Measurements from ENCODE around the gene FNDC10.

The FNDC10 gene

DNA sequence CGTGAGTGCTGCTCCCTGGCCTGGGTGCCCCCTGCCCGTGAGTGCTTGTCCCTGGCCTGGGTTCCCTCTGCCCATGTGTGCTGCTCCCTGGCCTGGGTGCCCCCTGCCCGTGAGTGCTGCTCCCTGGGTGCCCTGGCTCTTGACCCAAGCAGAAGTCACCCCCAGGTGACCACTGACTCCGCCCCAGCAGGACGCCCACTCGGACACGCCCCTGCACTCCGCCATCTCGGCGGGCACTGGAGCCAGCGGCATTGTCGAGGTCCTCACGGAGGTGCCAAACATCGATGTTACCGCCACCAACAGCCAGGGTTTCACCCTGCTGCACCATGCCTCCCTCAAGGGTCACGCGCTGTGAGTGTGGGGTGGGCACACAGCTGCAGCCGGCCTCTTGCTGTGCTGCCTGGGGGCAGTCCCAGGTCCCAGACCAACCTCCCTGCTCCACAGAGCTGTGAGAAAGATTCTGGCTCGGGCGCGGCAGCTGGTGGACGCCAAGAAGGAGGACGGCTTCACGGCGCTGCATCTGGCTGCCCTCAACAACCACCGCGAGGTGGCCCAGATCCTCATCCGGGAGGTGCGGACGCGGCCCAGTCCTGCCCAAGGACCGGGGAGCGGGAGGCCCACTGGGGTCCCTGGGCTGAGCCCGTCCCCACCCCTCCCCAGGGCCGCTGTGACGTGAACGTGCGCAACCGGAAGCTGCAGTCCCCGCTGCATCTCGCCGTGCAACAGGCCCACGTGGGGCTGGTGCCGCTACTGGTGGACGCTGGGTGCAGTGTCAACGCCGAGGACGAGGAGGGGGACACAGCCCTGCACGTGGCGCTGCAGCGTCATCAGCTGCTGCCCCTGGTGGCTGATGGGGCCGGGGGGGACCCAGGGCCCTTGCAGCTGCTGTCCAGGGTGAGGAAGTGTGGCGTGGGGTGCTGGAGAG is 28.2 kb upstream of the FNDC10 start:
- no peak for DNase-seq (ENCODE audit: low read depth in 2 of 2)

DNA sequence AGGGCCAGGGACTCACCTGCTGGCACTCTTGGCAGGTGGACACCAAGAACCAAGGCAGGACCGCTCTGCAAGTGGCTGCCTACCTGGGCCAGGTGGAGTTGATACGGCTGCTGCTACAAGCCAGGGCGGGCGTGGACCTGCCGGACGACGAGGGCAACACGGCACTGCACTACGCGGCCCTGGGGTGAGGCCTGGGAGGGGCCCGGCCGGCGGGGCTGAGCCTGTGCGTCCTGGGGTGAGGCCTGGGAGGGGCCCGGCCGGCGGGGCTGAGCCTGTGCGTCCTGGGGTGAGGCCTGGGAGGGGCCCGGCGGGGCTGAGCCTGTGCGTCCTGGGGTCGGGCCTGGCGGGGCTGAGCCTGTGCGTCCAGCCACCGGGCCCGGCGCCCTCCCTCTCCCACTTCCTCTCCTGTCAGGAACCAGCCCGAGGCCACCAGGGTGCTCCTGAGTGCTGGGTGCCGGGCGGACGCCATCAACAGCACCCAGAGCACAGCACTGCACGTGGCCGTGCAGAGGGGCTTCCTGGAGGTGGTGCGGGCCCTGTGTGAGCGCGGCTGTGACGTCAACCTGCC is 27.4 kb upstream of the FNDC10 start:
- DNase-seq (ENCODE audit: low read depth in 2 of 2) = no peak

DNA sequence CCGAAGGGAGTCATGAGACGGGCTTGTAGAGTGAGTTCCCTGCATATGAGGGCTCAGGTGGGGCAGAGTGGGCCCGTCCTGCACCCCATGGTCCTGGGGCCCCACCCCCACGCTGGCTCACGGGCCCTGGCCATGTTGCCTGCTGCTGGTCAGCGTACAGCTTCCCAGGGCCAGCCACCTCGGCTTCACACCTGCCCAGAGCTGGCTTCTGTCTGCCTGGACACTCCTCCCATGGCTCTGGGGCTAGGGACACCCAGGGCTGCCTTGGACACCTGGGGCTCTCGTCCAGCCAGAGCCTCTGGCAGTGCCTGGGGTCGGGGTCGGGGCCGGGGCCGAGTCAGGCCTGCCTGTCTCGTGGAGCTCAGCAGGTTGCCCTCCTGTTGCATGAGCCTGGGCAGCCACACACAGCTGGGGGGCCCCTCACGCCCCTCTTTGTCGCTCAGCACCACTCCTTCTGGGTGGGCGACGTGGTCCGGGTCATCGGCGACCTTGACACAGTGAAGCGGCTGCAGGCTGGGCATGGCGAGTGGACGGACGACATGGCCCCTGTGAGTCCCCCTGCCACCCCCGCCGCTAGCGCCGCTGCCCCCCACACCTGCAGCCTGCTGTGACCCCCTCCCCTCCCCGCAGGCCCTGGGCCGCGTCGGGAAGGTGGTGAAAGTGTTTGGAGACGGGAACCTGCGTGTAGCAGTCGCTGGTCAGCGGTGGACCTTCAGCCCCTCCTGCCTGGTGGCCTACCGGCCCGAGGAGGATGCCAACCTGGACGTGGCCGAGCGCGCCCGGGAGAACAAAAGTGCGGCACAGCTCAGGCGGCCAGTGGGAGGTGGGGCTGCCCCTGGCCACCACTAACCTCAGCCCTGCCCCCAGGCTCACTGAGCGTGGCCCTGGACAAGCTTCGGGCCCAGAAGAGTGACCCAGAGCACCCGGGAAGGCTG is 26.5 kb upstream of the FNDC10 start:
- no peak for DNase-seq (ENCODE audit: low read depth in 2 of 2)

DNA sequence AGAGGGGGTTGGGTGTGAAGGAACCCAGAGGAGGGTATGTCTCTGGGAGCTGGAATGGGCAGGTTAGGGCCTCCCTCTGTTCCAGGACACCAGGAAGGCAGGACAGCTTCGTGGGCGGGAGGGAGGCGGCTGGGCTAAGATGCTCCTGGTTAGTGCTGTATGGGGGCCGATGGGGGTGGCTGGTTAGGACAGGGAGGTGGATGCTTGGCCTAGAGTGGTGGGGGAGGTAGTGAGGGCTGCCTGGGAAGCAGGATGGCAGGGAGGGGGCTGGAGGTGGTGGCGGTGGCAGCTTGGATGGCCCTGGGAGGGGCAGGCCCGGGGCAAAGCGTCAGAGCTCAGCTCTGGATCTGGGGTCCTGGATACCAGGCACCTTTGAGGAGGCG is 25.9 kb upstream of the FNDC10 start:
- DNase-seq (ENCODE audit: low read depth in 2 of 2) = no peak

DNA sequence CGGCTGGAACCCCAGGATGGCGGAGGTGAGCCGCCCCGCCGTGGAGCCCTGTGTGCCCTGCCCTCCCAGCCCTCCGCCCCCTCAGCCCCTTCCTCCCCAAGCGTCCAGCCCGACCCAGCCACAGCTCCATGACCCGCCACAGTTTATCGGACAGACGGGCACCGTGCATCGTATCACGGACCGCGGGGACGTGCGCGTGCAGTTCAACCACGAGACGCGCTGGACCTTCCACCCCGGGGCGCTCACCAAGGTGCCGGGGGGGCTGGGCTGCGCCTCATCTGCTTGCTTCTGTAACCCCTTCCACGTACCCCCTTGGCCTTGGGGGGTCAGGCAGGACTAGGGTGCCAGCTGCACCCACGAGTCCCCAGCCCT is 25.5 kb upstream of the FNDC10 start:
- DNase-seq (ENCODE audit: low read depth in 2 of 2) = no peak

DNA sequence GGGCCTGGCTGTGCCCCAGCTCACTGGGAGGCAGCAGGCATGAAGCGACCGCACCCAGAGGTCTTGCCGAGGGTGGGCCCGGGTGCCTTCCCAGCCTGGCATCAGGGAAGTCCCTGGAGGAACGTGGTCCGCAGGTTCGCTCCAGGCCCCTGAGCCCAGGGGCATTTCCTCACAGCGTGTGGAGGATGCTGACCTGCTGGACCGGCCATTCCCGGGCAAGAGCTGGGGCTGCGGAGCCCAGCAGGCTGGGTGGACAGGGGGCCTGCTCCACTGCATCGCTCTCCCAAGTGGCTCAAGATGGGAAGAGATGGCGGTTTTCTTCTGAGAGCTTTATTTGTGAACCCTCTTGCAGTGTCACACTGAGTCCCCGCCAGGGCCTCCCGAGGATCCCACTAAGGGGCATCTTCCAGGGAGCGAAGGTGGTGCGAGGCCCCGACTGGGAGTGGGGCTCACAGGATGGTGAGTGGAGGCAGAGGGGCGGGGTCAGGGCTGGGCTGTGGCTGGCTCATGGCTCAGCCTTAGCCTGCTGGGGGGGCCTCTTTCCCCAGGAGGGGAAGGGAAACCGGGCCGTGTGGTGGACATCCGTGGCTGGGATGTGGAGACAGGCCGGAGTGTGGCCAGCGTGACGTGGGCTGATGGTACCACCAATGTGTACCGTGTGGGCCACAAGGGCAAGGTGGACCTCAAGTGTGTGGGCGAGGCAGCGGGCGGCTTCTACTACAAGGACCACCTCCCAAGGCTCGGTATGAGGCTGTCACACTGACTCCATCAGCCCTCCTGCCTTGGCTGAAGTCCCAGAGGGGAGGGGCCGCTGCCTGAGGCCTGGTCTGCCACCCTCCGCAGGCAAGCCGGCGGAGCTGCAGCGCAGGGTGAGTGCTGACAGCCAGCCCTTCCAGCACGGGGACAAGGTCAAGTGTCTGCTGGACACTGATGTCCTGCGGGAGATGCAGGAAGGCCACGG is 24.8 kb upstream of the FNDC10 start:
- no peak for DNase-seq (ENCODE audit: low read depth in 2 of 2)

DNA sequence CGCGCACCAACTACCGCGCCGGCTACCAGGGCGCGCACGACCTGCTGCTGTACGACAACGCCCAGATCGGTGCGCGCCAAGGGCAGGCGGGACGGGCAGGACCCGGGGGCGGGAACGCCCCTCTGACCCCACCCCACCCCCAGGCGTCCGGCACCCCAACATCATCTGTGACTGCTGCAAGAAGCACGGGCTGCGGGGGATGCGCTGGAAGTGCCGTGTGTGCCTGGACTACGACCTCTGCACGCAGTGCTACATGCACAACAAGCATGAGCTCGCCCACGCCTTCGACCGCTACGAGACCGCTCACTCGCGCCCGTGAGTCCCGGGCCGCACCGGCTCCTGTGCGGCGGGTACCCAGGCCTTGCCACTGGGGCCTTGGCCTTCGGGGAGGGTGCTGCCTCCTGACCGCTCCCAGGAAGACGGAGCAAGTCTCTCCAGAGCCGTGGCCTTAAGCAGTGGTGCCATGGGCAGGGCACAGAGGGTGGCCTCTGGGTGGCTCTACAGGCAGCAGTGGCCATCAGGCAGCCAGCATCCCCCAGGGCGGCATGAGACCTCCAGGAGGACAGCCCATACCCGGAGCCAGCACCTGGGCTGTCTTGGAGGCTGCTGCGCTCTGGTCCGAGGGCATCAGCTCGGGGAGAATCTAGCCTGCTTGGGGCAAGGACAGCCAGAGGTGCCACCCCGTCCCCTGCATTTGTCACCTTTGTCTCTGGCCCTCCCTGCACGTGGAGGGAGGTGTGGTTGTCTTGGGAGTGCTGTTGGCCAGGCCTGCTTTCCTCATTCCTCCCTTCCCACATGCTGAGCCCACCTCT is 23.9 kb upstream of the FNDC10 start:
- no peak for DNase-seq (ENCODE audit: low read depth in 2 of 2)

DNA sequence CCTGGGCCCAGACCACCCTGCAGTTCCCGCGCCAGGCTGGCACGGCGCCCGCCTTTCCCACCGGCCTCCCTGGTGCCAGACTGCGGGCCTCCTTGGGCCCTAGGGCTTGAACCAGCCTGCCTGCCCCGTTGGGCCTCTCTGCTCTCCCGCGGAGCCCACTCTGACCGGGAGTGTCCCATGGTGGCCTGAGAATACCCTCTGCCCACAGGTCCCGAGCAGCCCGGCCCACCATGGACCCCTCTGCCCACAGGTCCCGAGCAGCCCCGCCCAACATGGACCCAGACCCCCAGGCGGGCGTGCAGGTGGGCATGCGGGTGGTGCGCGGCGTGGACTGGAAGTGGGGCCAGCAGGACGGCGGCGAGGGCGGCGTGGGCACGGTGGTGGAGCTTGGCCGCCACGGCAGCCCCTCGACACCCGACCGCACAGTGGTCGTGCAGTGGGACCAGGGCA is 23.3 kb upstream of the FNDC10 start:
- no peak for DNase-seq (ENCODE audit: low read depth in 2 of 2)

DNA sequence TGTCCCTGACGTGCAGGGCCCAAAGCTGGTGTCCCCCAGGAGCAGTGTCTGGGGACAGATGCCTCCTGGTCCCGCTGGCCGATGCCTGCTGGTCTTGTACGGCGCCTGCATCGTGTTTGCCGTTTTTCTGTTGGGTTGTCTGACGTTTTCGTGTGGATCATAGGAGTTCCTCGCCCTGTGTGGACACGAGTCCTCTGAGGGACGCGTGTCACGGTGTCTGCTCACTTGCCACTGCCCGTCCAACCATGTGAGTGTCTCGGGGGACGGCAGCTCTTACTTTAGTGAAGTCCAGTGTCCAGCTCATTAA is 22.8 kb upstream of the FNDC10 start:
- no peak for DNase-seq (ENCODE audit: low read depth in 2 of 2)

DNA sequence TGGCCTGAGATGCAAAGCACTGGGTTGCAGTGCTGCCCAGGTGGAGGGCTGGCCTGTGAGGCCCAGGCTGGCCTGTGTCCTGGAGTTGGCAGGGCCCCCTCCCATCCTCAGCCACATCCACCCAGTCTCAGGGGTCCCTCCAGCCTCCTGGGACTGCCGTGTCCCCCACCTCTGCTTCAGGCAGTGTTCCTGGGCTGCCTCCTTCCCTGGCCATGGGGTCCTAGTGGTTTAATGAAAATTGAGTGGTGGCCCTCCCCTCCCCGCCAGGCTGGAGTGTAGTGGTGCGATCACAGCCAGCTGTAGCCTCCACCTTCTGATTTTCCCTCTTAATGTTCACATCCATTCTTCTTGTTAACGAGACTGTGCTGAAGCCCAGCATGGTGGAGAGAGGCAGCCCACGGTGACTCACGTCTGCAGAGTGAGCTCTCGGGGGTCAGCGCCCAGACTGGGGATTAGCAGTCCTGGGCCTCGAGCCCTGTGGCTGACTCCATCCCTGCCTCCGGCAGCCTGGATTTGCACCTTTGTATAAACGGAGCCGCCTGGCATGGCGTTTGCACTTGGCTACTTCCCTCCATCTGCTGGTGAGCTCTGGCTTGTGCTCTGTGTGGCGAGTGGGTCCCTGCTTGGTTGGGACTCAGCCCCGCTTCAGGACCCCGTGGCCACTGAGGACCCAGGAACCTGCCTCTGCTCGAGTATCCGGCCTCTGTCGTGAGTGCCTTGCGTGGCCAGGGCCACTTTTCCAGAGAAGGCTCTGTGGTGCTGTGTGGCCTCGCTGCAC is 22.3 kb upstream of the FNDC10 start:
- DNase-seq (ENCODE audit: low read depth in 2 of 2) = no peak

DNA sequence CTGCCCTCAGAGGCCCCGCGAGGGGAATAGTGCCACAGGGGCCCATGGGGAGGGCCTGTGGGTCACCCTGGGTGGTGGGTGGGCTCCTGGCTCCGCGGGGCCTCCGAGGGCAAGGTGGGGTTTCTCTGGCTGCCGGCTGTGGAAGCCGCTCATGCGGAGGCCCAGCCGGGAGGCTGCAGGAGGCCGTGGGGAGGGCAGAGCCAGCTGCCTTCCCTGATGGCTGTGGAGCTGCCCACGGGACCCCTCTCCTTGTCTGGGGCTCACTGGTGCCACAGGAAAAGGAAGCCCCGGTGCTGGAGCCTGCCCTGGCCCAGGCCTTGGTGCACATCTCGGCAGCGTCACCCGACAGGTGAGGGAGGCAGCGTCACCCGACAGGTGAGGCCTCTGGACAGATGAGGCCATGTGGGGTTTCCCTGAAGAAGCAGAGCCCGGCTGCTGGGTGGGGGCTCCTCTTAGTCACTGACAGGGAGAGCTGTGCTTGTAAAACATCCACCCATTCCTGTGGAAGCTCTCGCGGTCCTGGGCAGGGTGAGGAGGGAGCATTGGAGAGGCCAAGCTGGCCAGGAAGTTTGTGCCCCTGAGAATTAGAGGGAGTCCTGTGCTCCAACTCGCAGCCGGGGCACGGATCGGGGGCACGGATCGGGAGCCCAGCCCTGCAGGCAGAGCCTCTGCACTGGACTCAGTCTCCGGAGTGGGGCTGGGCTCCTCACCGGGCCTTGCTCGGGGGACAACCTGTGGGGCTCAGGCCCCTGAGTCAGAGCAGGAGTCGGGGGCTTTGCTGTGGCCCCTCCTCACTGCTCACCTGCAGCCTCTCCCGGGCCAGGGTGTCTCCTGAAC is 21.5 kb upstream of the FNDC10 start:
- DNase-seq (ENCODE audit: low read depth in 2 of 2) = no peak

DNA sequence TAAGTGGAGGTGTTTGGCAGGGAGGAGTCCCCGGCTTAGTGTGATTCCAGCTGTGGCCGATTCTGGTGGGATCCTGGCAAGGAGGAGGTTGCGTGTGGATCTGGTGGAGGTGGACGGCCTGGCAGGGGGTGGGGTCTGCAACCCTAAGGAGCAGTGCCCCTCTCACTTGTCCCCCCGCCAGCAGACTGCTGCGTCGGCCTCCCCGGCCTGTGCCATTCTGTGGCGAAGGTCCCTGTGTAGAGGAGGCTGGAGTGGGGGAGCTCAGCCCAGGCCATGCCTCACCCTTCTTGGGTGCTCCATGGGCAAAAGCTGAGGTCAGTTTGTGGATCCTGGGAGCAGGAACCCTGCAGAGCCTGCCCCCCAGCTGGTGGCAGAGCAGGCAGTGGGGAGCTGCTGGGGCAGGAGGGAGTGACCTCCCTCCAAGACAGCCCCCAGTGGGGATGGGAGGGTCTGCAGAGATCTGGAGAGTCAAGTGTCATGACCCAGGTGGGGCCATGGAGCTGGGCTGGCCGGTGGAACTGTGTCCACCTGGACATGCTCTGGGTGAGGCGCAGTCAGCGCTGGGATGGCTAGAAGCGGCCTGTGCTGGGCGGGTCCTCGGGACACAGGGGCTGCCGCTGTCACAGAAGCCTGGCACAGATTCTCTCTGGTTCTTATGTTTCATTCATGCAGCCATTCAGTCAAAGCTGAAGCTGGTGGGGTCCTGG is 20.7 kb upstream of the FNDC10 start:
- DNase-seq (ENCODE audit: low read depth in 2 of 2) = no peak

DNA sequence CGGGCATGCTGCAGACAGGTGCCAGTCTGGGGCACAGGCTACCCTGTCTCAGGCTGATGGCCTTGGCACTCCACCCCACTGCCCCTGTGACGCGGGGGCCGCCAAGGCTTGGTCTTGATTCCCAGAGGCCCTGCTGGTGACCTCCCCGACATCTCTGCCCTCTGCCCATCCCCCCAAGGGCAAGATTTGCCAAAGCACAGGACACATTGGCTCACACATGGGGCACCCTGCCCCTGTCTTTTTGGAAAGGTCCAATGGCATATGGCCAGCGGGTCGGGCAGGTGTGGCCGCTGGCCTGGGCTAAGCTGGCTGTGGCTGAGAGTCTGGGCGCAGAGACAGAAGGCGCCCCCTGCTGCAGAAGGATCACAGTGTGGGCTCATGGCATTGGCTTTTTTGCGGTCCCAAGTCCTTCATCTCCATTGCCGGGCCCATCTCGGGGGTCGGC is 20.0 kb upstream of the FNDC10 start:
- DNase-seq (ENCODE audit: low read depth in 2 of 2) = no peak

DNA sequence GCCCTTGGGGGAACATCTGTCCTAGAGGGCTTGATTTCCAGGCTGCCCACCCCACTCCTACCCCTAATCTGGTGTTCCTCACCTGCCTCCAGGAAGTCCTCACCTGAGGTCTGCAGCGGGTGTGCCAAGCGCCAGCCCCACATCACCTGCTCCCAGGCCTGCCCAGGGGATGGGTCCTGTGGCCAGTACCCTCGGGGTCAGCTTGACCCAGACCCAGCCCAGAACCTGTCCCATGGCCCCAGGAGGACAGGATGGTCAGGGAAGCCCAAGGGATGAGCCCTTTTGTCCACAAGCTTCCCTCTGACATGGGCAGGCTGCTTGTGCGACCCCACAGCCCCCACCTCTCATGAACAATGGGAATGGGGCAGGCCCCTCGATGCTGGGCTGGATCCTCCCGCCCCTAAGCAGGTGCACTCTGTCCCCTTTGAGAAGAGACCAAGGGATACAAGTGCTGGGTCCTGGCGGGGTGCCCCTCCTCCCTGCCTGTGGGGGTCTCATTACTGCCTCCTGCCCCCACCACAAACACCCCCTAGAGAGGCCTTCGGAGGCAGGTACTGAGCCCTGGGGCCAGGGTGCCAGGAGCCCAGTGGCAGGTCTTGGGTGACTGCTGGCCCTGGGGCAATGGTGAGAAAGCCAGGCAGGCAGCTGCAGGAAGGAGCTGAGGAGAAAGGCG is 18.6 kb upstream of the FNDC10 start:
- DNase-seq (ENCODE audit: low read depth in 2 of 2) = no peak

DNA sequence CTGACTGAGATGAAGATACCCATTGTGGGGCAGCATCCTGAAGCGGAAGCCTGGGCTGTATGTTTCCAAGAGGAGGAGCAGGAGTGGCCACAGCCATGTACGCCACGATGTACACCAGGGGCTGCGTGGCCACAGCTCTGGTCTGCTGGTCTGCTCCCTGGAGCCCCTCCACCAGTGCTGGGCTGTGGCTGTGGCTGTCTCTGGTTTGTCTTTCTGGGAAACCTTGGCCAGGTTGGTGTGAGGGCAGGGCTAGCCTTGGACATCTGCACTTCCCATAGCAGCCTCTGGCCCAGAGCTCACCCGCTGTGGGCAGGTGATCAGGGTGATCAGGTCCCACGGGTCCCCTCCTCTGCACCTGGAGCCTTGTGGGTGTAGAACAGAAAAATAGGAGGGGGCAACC is 18.0 kb upstream of the FNDC10 start:
- DNase-seq (ENCODE audit: low read depth in 2 of 2) = no peak

DNA sequence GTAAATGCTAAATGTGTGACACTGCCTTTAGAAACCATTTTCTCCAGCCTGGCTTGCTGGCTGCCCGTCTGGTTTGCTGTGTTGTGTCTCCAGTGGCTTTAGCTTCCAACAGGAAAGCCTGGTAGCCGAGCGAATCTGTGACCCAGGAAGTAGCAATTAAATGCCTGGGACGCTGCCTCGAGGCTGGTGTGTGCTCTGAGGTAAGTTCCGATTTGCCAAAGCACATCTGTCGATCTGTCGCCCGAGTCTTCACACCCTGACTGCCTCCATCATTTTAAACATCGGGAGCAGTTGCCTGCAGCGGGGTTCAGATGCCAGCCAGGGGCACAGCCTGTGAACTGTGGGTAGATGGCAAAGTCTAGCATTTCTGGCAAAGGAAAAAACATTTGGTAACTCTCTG is 17.6 kb upstream of the FNDC10 start:
- DNase-seq (ENCODE audit: low read depth in 2 of 2) = no peak

DNA sequence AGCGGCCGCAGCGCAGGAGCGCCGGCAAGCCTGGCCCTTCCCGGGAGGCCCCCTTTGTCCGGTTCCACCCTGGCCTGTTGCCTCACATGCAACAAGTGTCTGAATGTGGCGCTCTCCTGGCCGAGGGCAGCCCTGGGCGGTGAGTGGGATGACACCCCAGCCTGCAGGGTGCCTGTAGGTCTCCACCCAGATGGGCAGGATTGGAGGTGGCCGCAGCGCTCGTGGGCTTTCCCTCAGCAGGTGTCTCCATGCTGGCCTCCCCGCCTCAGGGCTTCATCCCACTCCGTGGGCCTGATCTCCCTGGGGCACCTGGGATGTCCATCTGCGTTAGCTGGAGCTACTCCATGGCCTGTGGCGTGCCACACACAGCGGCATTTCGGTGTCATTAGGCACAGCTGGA is 16.9 kb upstream of the FNDC10 start:
- DNase-seq (ENCODE audit: low read depth in 2 of 2) = no peak
